ENCODE measurements around the gene TMA7. TPM values are rescaled to one million over a fixed set of nuclear protein-coding genes. Genes with fewer than 3 reads are reported as not detected.
"Not testable (repeated sequence)": the region's sequence is repeated elsewhere in the genome, so short reads cannot be mapped to it uniquely, and the experiment has no call there.

TMA7 gene
- total and polyA plus RNA-seq, 4 donors, result 152 to 985 (median 239) TPM

DNA sequence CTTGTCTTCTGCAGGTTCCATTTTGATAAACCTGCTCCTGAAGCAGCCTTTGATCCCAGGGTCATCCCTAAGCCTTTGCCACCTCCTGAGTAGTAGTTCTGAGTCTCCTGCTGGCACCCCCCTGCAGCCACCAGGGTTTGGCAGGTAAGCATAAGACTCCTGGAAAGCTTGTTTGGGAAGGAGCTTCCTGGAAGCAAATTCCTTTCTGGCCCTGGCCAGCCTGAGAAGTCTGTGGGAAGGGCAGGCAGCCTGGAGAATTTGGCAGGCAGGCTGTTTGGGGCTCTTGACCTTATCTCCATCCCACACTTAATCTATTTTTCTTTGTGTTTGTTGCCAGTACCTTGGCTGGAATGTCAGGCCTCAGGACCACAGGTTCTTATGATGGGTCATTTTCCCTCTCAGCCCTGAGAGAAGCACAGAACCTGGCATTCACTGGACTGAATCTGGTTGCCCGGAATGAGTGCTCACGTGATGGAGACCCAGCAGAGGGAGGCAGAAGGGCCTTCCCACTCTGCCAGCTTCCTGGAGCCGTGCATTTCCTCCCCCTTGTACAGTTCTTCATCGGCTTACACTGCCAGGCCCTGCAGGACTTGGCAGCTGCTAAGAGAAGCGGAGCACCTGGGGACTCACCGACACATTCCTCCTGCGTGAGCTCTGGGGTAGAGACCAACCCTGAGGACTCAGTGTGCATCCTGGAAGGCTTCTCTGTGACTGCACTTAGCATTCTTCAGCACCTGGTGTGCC lies 19.9 kb downstream of the TMA7 start:
- H3K4me3 ChIP-seq, result no peak overlapping the region
- no peak for DNase-seq
- TF ChIP-seq, protein P1, sequence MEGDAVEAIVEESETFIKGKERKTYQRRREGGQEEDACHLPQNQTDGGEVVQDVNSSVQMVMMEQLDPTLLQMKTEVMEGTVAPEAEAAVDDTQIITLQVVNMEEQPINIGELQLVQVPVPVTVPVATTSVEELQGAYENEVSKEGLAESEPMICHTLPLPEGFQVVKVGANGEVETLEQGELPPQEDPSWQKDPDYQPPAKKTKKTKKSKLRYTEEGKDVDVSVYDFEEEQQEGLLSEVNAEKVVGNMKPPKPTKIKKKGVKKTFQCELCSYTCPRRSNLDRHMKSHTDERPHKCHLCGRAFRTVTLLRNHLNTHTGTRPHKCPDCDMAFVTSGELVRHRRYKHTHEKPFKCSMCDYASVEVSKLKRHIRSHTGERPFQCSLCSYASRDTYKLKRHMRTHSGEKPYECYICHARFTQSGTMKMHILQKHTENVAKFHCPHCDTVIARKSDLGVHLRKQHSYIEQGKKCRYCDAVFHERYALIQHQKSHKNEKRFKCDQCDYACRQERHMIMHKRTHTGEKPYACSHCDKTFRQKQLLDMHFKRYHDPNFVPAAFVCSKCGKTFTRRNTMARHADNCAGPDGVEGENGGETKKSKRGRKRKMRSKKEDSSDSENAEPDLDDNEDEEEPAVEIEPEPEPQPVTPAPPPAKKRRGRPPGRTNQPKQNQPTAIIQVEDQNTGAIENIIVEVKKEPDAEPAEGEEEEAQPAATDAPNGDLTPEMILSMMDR (IDR thresholded peaks at IDR 0.05; ENCODE audit: control extremely low read depth, extremely low read depth), result no peak
- H3K4me1 ChIP-seq (ENCODE audit: control insufficient read depth in 5 of 5, insufficient read depth in 5 of 5, low read length in 5 of 5), result no peaks in the 10 kb centered on the region
- H3K9me3 ChIP-seq (ENCODE audit: control insufficient read depth in 4 of 4, insufficient read depth in 3 of 4, low read length in 3 of 4), result no peaks in the 10 kb centered on the region
- peaks cover 13 to 34% (median 21%) of the 10 kb centered on the region in 4 donors for H3K36me3 ChIP-seq (ENCODE audit: control insufficient read depth in 4 of 4, insufficient read depth in 4 of 4, low read length in 4 of 4)
- no peak overlapping the region for H3K9ac ChIP-seq (ENCODE audit: insufficient read depth in 1 of 2, low read length in 2 of 2)
- no peaks in the 10 kb centered on the region for H3K27me3 ChIP-seq (ENCODE audit: control insufficient read depth in 3 of 3, insufficient read depth in 3 of 3, low read length in 2 of 3)
- 75 to 91% methylated on average over 7 of the region's 7 CpGs for WGBS, 2 donors
- ATAC-seq (ENCODE audit: insufficient read depth, low FRiP score), result peak; percentile 56
- H3K27ac ChIP-seq (ENCODE audit: low read depth in 1 of 2, low read length in 1 of 2), result no peak overlapping the region

DNA sequence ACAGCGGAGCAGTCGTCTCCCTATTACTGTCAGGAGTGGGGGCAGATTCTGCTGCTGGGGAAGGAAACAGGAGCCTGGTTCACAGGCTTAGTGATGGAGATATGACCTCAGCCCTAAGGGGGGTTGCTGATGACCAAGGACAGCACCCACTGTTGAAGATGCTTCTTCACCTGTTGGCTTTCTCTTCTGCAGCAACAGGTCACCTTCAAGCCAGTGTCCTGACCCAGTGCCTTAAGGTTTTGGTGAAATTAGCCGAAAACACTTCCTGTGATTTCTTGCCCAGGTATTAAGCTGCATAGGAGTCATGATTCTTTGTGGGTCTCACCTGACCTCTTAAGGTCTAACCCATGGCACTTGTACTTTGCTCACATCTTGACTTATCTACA lies 20.5 kb downstream of the TMA7 start:
- peaks cover 10 to 31% (median 20%) of the 10 kb centered on the region in 4 donors for H3K36me3 ChIP-seq (ENCODE audit: control insufficient read depth in 4 of 4, insufficient read depth in 4 of 4, low read length in 4 of 4)
- H3K27me3 ChIP-seq (ENCODE audit: control insufficient read depth in 3 of 3, insufficient read depth in 3 of 3, low read length in 2 of 3), result no peaks in the 10 kb centered on the region
- 93 to 96% methylated on average over 3 of the region's 3 CpGs for WGBS, 2 donors
- DNase-seq (no peak), ATAC-seq (ENCODE audit: insufficient read depth, low FRiP score) (no peak)
- no peaks in the 10 kb centered on the region for H3K9me3 ChIP-seq (ENCODE audit: control insufficient read depth in 4 of 4, insufficient read depth in 3 of 4, low read length in 3 of 4)
- H3K4me1 ChIP-seq (ENCODE audit: control insufficient read depth in 5 of 5, insufficient read depth in 5 of 5, low read length in 5 of 5), result peaks cover 0 to 5% (median 0%) of the 10 kb centered on the region in 5 donors
- H3K4me3 ChIP-seq, result no peak overlapping the region
- H3K27ac ChIP-seq (ENCODE audit: low read depth in 1 of 2, low read length in 1 of 2), result no peak overlapping the region
- H3K9ac ChIP-seq (ENCODE audit: insufficient read depth in 1 of 2, low read length in 2 of 2), result no peak overlapping the region
- TF ChIP-seq, protein P1 (IDR thresholded peaks at IDR 0.05; ENCODE audit: control extremely low read depth, extremely low read depth), result no peak

DNA sequence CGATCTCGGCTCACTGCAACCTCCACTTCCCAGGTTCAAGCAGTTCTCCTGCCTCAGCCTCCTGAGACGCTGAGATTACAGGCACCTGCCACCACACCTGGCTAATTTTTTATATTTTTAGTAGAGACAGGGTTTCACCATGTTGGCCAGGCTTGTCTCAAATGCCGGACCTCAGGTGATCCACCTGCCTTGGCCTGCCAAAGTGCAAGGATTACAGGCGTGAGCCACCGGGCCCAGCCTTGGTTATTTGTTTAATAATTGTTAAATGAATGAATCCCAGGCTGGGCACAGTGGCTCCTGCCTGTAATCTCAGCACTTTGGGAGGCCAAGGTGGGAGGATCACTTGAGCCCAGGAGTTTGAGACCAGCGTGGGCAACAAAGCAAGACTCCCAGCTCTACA lies 21.7 kb downstream of the TMA7 start:
- DNase-seq, result not testable (repeated sequence)

DNA sequence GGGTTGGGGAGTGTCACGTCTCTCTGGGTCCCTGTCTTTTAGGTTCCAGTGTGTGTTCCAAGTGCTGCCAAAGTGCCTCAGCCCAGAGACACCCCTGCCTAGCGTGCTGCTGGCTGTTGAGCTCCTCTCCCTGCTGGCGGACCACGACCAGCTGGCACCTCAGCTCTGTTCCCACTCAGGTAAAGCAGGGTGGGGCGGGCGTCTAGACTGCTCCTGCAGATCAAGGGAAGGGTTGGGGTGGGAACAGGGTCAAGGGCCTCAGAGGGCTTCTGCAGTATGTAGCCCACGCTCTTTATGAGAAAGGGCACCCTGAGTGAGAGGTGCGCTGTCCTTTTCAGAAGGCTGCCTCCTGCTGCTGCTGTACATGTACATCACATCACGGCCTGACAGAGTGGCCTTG lies 23.6 kb downstream of the TMA7 start:
- Histone ChIP-seq H3K27ac (ENCODE audit: low read depth in 1 of 2, low read length in 1 of 2) (peak overlapping the region in 1 of 2 donors; percentile 48), H3K4me1 (ENCODE audit: control insufficient read depth in 5 of 5, insufficient read depth in 5 of 5, low read length in 5 of 5) (peaks cover 0 to 27% (median 18%) of the 10 kb centered on the region in 5 donors), H3K9me3 (ENCODE audit: control insufficient read depth in 4 of 4, insufficient read depth in 3 of 4, low read length in 3 of 4) (no peaks in the 10 kb centered on the region), H3K4me3 (no peak overlapping the region), H3K27me3 (ENCODE audit: control insufficient read depth in 3 of 3, insufficient read depth in 3 of 3, low read length in 2 of 3) (no peaks in the 10 kb centered on the region), H3K36me3 (ENCODE audit: control insufficient read depth in 4 of 4, insufficient read depth in 4 of 4, low read length in 4 of 4) (peaks cover 13 to 35% (median 24%) of the 10 kb centered on the region in 4 donors), H3K9ac (ENCODE audit: insufficient read depth in 1 of 2, low read length in 2 of 2) (no peak overlapping the region)
- ATAC-seq (ENCODE audit: insufficient read depth, low FRiP score), result no peak
- no peak for DNase-seq
- 80 to 94% methylated on average over 9 of the region's 9 CpGs for WGBS, 2 donors
- TF ChIP-seq, protein P1 (IDR thresholded peaks at IDR 0.05; ENCODE audit: control extremely low read depth, extremely low read depth), result no peak

More for the DNA sequence above, 21.7 kb downstream of the TMA7 start:
- H3K27me3 ChIP-seq (ENCODE audit: control insufficient read depth in 3 of 3, insufficient read depth in 3 of 3, low read length in 2 of 3); ATAC-seq (ENCODE audit: insufficient read depth, low FRiP score); H3K9me3 ChIP-seq (ENCODE audit: control insufficient read depth in 4 of 4, insufficient read depth in 3 of 4, low read length in 3 of 4); H3K4me3 ChIP-seq; H3K27ac ChIP-seq (ENCODE audit: low read depth in 1 of 2, low read length in 1 of 2); H3K9ac ChIP-seq (ENCODE audit: insufficient read depth in 1 of 2, low read length in 2 of 2): not testable (repeated sequence)
- peaks cover 0 to 18% (median 2%) of the 10 kb centered on the region in 5 donors for H3K4me1 ChIP-seq (ENCODE audit: control insufficient read depth in 5 of 5, insufficient read depth in 5 of 5, low read length in 5 of 5)
- peaks cover 10 to 28% (median 20%) of the 10 kb centered on the region in 4 donors for H3K36me3 ChIP-seq (ENCODE audit: control insufficient read depth in 4 of 4, insufficient read depth in 4 of 4, low read length in 4 of 4)
- WGBS, 2 donors, result 93% methylated on average over 7 of the region's 7 CpGs
